Colonic mucosa (tissue), 4 donors: ENCODE measurements around the gene TSGA10IP. TPM values are rescaled to one million over a fixed set of nuclear protein-coding genes. Genes with fewer than 3 reads are reported as not detected.

Experiments used
- DNase-seq: peaks from one replicate; pipeline ENCODE4 v3.0.0-alpha.2; 2020
- H3K27ac ChIP-seq: fragments of 200-600 bp; one replicate; pipeline ENCODE4 v1.8.0; 2021
- H3K27me3 ChIP-seq: fragments of 200-600 bp; one replicate; pipeline ENCODE4 v1.8.0; 2021
- H3K36me3 ChIP-seq: fragments of 200-600 bp; one replicate; pipeline ENCODE4 v1.8.0; 2021
- H3K4me1 ChIP-seq: fragments of 200-600 bp; one replicate; pipeline ENCODE4 v1.8.0; 2021; ENCODE audit warnings: mild to moderate bottlenecking
- H3K4me3 ChIP-seq: fragments of 200-600 bp; one replicate; pipeline ENCODE4 v1.8.0; 2021
- H3K9ac ChIP-seq, 2 donors: one replicate each; pipeline ENCODE4 v1.7.0; 2013; ENCODE audit warnings: control low read depth in 2 of 2, low read depth in 2 of 2, low read length in 2 of 2
- H3K9me3 ChIP-seq: fragments of 200-600 bp; one replicate; pipeline ENCODE4 v1.8.0; 2021
- CTCF ChIP-seq: fragments of 200-600 bp; IDR thresholded peaks from one replicate; pipeline ENCODE4 v1.8.0; 2022; ENCODE audit warnings: antibody characterized with exemption, mild to moderate bottlenecking
- intact Hi-C: fragments of 100-400 bp; cut with DNase I; formaldehyde crosslinking; loops from one replicate; pipeline ENCODE4 v1.14.1; 2022
- total RNA-seq, 2 donors: library from RNA; stranded (reverse); fragmentation: NEBNext Ultra II Directional in 1 of 2; extraction: Animal tissue kit (Norgen Biotek cat#: 25700) in 1 of 2; gene quantifications; one replicate each; pipeline ENCODE4 v1.2.1, GENCODE V29; 2021
- donor health status: healthy.
- donor health status: DM: no; HTN: no; CAD: no.
- donor health status: DM: no; HTN: no; CAD: no.

The TSGA10IP gene
- total RNA-seq, 2 donors from 2014 or later, result not detected

GRCh38 chr11:65944191-65944590 lies 1.1 kb upstream of the TSGA10IP start:
- Histone ChIP-seq H3K27me3 (no peaks in the 10 kb centered on the region), H3K9me3 (no peaks in the 10 kb centered on the region), H3K4me1 (no peaks in the 10 kb centered on the region), H3K4me3 (no peak overlapping the region), H3K27ac (no peak overlapping the region), H3K36me3 (no peaks in the 10 kb centered on the region), H3K9ac (no peak overlapping the region)
- no peak for TF ChIP-seq CTCF
- intact Hi-C loops, result no loop called here
- DNase-seq, result no peak

- Histone ChIP-seq H3K27me3 (no peaks in the 10 kb centered on the region), H3K27ac (no peak overlapping the region), H3K4me3 (no peak overlapping the region), H3K36me3 (no peaks in the 10 kb centered on the region), H3K9ac (no peak overlapping the region), H3K9me3 (no peaks in the 10 kb centered on the region), H3K4me1 (no peaks in the 10 kb centered on the region)
- intact Hi-C loops, result no loop called here
- DNase-seq, result no peak
- TF ChIP-seq CTCF, result no peak
Measured at GRCh38 chr11:65944767-65945166, 513 bp upstream of the TSGA10IP start.

- H3K4me1 ChIP-seq, result no peaks in the 10 kb centered on the region
- no peaks in the 10 kb centered on the region for H3K36me3 ChIP-seq
- H3K27ac ChIP-seq, result no peak overlapping the region
- no peaks in the 10 kb centered on the region for H3K9me3 ChIP-seq
- no peak overlapping the region for H3K9ac ChIP-seq
- H3K4me3 ChIP-seq, result no peak overlapping the region
- DNase-seq, result no peak
- no peaks in the 10 kb centered on the region for H3K27me3 ChIP-seq
- TF ChIP-seq CTCF, result no peak
- intact Hi-C loops, result no loop called here
Measured at GRCh38 chr11:65945941-65946558, 770 bp downstream of the TSGA10IP start.

GRCh38 chr11:65946655-65947054 lies 1.4 kb downstream of the TSGA10IP start:
- Histone ChIP-seq H3K27me3 (no peaks in the 10 kb centered on the region), H3K4me3 (no peak overlapping the region), H3K9ac (no peak overlapping the region), H3K9me3 (no peaks in the 10 kb centered on the region), H3K4me1 (no peaks in the 10 kb centered on the region), H3K36me3 (no peaks in the 10 kb centered on the region), H3K27ac (no peak overlapping the region)
- TF ChIP-seq CTCF, result no peak
- intact Hi-C loops, result no loop called here
- no peak for DNase-seq

- no peak for DNase-seq
- no peak overlapping the region for H3K27ac ChIP-seq
- no peaks in the 10 kb centered on the region for H3K9me3 ChIP-seq
- intact Hi-C loops, result no loop called here
- H3K9ac ChIP-seq, result no peak overlapping the region
- no peak overlapping the region for H3K4me3 ChIP-seq
- no peaks in the 10 kb centered on the region for H3K36me3 ChIP-seq
- TF ChIP-seq CTCF, result no peak
- H3K27me3 ChIP-seq, result no peaks in the 10 kb centered on the region
- no peaks in the 10 kb centered on the region for H3K4me1 ChIP-seq
Measured at GRCh38 chr11:65947133-65947532, 1.9 kb downstream of the TSGA10IP start.
